Glutamatergic neuron (in vitro differentiated cells): ENCODE data around the gene EYS. TPM values are rescaled to one million over a fixed set of nuclear protein-coding genes. Genes with fewer than 3 reads are reported as not detected.
"Not testable (repeated sequence)": the region's sequence is repeated elsewhere in the genome, so short reads cannot be mapped to it uniquely, and the experiment has no call there.

Experiments used
- DNase-seq: peaks from one replicate; pipeline ENCODE4 v3.0.0; 2022
- H3K27ac Mint-ChIP-seq: one replicate; pipeline ENCODE4 v1.8.0; 2020; ENCODE audit warnings: mild to moderate bottlenecking, mixed read lengths, inconsistent platforms; ENCODE audit not compliant: unreplicated experiment
- H3K27me3 Mint-ChIP-seq: one replicate; pipeline ENCODE4 v1.8.0; 2020; ENCODE audit warnings: mild to moderate bottlenecking, moderate library complexity, mixed read lengths, inconsistent platforms; ENCODE audit not compliant: unreplicated experiment
- H3K36me3 Mint-ChIP-seq: one replicate; pipeline ENCODE4 v1.8.0; 2020; ENCODE audit warnings: mild to moderate bottlenecking, mixed read lengths, inconsistent platforms; ENCODE audit not compliant: unreplicated experiment
- H3K4me1 Mint-ChIP-seq: one replicate; pipeline ENCODE4 v1.8.0; 2020; ENCODE audit warnings: mild to moderate bottlenecking, low read depth, mixed read lengths, inconsistent platforms; ENCODE audit not compliant: unreplicated experiment
- H3K4me3 Mint-ChIP-seq: one replicate; pipeline ENCODE4 v1.8.0; 2020; ENCODE audit warnings: mild to moderate bottlenecking, mixed read lengths, inconsistent platforms; ENCODE audit not compliant: unreplicated experiment
- H3K9me3 Mint-ChIP-seq: one replicate; pipeline ENCODE4 v1.8.0; 2020; ENCODE audit warnings: mild to moderate bottlenecking, moderate library complexity, mixed read lengths, inconsistent platforms; ENCODE audit not compliant: unreplicated experiment
- total RNA-seq: library from RNA; stranded (reverse); fragmentation: NEBNext Ultra II Directional; extraction: Animal tissue kit (Norgen Biotek cat#: 25700); gene quantifications from one replicate; pipeline ENCODE4 v1.2.1, GENCODE V29; 2021; ENCODE audit not compliant: unreplicated experiment
- TF ChIP-seq, protein P1 (sequence below): fragments of 200-600 bp; sonication (generic); IDR thresholded peaks from one replicate; pipeline ENCODE4 v1.5.0; 2021; ENCODE audit not compliant: partially characterized antibody, unreplicated experiment

EYS gene
- total RNA-seq, 1 donor from 2014 or later: 13.2 TPM

DNA sequence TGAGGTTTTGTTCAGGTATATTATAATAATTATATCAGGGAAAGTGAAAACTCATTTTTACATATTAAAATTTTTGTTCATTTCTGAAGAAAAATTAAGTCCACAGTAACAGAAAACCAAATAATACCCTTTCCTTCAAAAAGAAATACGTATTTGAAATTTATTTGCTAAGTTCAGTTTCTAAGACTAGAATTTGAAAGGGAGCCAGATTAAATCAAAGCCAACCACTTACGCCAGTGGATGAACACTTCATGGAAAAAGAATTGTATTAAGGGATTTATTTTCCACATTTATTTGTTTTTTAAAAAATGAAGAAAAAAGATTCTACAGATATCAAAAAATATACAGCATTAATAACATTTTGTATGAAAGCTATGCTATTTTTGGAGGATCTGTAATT, 654.4 kb downstream of the EYS start:
- Mint-ChIP-seq H3K9me3 (no peaks in the 10 kb centered on the region), H3K27me3 (no peaks in the 10 kb centered on the region), H3K36me3 (no peaks in the 10 kb centered on the region), H3K4me1 (no peaks in the 10 kb centered on the region), H3K4me3 (no peak overlapping the region), H3K27ac (no peak overlapping the region)
- DNase-seq: no peak
- TF ChIP-seq, protein P1, sequence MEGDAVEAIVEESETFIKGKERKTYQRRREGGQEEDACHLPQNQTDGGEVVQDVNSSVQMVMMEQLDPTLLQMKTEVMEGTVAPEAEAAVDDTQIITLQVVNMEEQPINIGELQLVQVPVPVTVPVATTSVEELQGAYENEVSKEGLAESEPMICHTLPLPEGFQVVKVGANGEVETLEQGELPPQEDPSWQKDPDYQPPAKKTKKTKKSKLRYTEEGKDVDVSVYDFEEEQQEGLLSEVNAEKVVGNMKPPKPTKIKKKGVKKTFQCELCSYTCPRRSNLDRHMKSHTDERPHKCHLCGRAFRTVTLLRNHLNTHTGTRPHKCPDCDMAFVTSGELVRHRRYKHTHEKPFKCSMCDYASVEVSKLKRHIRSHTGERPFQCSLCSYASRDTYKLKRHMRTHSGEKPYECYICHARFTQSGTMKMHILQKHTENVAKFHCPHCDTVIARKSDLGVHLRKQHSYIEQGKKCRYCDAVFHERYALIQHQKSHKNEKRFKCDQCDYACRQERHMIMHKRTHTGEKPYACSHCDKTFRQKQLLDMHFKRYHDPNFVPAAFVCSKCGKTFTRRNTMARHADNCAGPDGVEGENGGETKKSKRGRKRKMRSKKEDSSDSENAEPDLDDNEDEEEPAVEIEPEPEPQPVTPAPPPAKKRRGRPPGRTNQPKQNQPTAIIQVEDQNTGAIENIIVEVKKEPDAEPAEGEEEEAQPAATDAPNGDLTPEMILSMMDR: no peak

- H3K9me3 Mint-ChIP-seq: no peaks in the 10 kb centered on the region
- no peak for DNase-seq
- no peak overlapping the region for H3K27ac Mint-ChIP-seq
- no peaks in the 10 kb centered on the region for H3K27me3 Mint-ChIP-seq
- TF ChIP-seq, protein P1: no peak
- no peaks in the 10 kb centered on the region for H3K36me3 Mint-ChIP-seq
- no peaks in the 10 kb centered on the region for H3K4me1 Mint-ChIP-seq
- no peak overlapping the region for H3K4me3 Mint-ChIP-seq
Observed at GRCh38 chr6:65045801-65046200, 661.2 kb downstream of the EYS start.

DNA sequence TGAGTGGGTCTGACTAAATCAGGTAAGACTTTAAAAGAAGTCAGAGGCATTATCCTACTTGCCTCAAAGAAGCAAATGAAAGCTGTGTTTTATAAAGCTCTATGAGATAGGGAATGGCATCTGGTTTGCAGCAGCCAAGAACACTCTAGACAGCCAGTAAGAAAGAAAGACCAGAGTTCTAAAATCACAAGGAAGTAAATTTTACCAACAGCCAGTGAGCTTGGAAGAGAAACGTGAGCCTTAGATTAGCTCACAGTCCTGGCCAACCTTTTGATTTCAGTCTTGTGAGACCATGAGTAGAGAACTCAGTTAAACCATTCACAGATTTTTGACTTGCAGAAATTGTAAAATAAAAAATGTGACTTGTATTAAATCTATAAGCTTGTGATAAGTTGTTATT, 693.0 kb downstream of the EYS start:
- TF ChIP-seq, protein P1: no peak
- no peak overlapping the region for H3K4me3 Mint-ChIP-seq
- no peaks in the 10 kb centered on the region for H3K9me3 Mint-ChIP-seq
- H3K27ac Mint-ChIP-seq: no peak overlapping the region
- H3K36me3 Mint-ChIP-seq: no peaks in the 10 kb centered on the region
- no peaks in the 10 kb centered on the region for H3K4me1 Mint-ChIP-seq
- DNase-seq: no peak
- H3K27me3 Mint-ChIP-seq: no peaks in the 10 kb centered on the region

GRCh38 chr6:65006788-65007187, 700.2 kb downstream of the EYS start:
- H3K36me3 Mint-ChIP-seq: no peaks in the 10 kb centered on the region
- no peaks in the 10 kb centered on the region for H3K27me3 Mint-ChIP-seq
- TF ChIP-seq, protein P1: no peak
- H3K4me1 Mint-ChIP-seq: no peaks in the 10 kb centered on the region
- no peak overlapping the region for H3K4me3 Mint-ChIP-seq
- no peaks in the 10 kb centered on the region for H3K9me3 Mint-ChIP-seq
- no peak for DNase-seq
- no peak overlapping the region for H3K27ac Mint-ChIP-seq

DNA sequence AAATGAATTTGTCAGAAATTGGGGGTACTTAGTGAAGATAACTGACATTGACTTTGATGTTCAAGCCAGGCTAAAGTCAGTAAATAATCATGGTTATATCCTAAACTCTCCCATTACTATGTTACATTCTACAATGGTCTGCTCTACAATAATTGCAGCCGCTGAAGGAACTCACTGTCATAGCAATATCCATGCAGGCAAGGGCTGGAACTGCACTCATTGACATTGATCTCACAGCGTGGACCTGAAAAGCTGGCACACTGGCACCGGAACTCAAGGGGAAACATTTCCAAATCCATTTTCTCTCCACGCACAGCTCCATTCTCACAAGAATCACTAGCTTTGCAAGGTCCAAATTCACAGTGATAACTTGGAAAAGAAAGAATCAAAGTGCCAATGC, 702.7 kb downstream of the EYS start:
- Mint-ChIP-seq H3K36me3 (no peaks in the 10 kb centered on the region), H3K4me1 (no peaks in the 10 kb centered on the region), H3K27me3 (no peaks in the 10 kb centered on the region), H3K9me3 (no peaks in the 10 kb centered on the region), H3K4me3 (no peak overlapping the region), H3K27ac (no peak overlapping the region)
- no peak for DNase-seq
- TF ChIP-seq, protein P1: no peak

- not testable (repeated sequence) for H3K4me3 Mint-ChIP-seq, DNase-seq, H3K27me3 Mint-ChIP-seq, H3K36me3 Mint-ChIP-seq, H3K27ac Mint-ChIP-seq, H3K9me3 Mint-ChIP-seq, H3K4me1 Mint-ChIP-seq
Observed at GRCh38 chr6:65002882-65003281, 704.1 kb downstream of the EYS start.
